ENCODE measurements around the gene MEGF6. TPM values are rescaled to one million over a fixed set of nuclear protein-coding genes. Genes with fewer than 3 reads are reported as not detected.

The MEGF6 gene
- total RNA-seq, 2 donors from 2014 or later = 4.9 to 6.8 TPM

DNA sequence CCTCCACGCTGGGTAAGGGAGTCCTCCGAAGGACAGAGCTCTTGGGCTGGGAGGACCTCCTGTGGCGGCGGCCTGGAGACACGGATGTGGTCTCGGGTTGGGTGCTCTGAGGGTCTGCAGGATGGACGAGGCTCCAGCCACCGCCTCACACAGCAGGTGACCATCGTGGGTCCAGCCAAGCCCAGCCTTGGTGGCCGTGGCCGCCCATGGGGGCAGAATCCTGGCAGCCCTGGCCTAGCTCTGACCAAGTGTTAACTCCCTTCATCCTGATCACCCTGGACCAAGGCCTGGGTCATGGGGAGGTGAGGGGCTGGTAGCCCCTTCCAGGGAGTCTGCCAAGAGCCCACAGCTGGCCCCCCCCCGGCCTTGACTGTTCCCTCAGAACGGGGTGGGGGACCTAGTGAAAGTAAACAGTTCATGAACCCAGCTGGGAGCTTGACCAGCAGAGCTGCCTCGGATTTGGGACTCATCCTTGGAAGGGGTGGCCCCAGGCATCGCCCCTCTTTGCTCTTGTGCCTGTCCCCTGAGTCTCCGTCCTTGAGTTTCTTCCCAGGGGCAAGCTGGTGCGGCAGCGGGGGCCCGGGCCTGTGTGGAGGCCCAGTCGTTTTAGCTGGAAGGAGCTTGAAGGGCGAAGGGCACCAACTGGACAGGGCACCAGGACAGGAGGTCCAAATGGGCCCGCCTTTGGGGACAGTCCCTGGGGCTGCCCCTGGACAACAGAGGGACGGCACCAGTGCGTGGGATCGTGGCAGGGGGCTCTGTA is 139.0 kb downstream of the MEGF6 start:
- Mint-ChIP-seq H3K27me3 (ENCODE audit: low read depth) (no peaks in the 10 kb centered on the region), H3K9me3 (no peaks in the 10 kb centered on the region), H3K4me1 (ENCODE audit: low read depth) (no peaks in the 10 kb centered on the region), H3K27ac (no peak overlapping the region), H3K36me3 (ENCODE audit: insufficient read depth in 2 of 2) (no peaks in the 10 kb centered on the region), H3K4me3 (no peak overlapping the region)
- no peak for DNase-seq
- ATAC-seq (replicated peaks in 1 of 2) = no peak

DNA sequence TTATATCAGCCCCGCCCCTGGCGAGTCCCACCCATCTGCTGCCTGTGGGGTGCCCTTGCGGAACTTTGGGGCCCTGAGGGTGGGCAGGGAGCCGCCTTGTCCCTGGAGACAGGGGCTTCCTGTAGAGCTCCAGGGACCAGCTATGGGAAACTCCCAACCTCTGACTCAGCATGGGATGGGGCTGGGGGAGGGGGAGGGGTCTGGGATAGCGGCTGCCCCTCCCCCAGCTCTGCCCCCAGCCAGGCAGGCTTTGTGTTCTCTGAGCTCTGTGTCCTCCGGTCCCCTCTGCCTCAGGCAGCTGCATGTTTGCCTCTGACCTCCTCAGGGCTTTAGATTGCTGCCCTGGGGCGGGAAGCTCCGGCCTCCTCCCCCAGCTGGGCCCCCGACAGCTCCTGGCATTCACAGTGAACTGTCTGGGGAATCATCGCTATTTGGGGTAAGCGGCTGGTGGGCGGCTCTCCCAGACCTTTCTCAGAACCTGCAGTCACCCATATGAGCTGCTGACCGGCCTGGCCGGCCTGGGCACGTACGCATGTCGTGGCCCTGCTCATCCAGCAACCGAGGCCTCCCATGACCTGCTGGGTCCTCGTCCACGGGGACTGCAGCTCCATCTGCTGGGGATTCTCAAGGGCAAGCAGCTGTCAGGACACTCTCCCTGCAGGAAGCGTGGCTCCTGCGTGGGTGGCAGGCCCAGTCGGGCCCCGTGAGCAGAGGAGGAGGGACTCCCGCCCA is 139.8 kb downstream of the MEGF6 start:
- H3K27ac Mint-ChIP-seq = no peak overlapping the region
- no peak overlapping the region for H3K4me3 Mint-ChIP-seq
- ATAC-seq (replicated peaks in 1 of 2) = no peak
- H3K4me1 Mint-ChIP-seq (ENCODE audit: low read depth) = no peaks in the 10 kb centered on the region
- H3K27me3 Mint-ChIP-seq (ENCODE audit: low read depth) = no peaks in the 10 kb centered on the region
- no peak for DNase-seq
- no peaks in the 10 kb centered on the region for H3K9me3 Mint-ChIP-seq
- no peaks in the 10 kb centered on the region for H3K36me3 Mint-ChIP-seq (ENCODE audit: insufficient read depth in 2 of 2)

DNA sequence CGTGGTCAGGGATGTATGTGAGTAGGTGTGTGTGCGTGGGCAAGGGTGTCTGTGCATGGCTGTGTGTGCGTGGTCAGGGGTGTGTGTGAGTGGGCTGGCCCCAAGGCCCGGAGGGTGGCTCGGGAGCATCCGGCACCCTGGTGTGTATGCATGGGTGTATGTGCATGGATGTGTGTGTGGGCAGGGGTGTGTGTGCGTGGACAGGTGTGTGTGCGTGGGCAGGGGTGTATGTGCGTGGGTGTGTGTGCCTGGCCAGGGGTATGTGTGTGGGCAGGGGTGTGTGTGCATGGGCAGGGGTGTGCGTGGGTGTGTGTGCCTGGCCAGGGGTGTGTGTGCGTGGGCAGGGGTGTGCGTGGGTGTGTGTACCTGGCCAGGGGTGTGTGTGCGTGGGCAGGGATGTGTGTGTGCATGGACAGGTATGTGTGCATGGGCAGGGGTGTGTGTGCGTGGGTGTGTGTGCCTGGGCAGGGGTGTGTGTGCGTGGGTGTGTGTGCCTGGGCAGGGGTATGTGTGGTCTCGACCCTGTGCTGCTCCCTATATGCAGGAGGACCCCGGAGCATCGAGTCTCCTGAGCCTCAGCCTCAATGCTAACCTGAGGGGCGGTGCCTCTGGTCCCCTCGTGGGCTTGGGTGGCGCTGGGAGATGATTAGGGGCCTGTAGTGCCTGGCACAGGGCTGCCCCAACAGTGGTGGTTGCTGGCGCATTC is 140.5 kb downstream of the MEGF6 start:
- H3K36me3 Mint-ChIP-seq (ENCODE audit: insufficient read depth in 2 of 2) = no peaks in the 10 kb centered on the region
- no peaks in the 10 kb centered on the region for H3K4me1 Mint-ChIP-seq (ENCODE audit: low read depth)
- no peak overlapping the region for H3K27ac Mint-ChIP-seq

DNA sequence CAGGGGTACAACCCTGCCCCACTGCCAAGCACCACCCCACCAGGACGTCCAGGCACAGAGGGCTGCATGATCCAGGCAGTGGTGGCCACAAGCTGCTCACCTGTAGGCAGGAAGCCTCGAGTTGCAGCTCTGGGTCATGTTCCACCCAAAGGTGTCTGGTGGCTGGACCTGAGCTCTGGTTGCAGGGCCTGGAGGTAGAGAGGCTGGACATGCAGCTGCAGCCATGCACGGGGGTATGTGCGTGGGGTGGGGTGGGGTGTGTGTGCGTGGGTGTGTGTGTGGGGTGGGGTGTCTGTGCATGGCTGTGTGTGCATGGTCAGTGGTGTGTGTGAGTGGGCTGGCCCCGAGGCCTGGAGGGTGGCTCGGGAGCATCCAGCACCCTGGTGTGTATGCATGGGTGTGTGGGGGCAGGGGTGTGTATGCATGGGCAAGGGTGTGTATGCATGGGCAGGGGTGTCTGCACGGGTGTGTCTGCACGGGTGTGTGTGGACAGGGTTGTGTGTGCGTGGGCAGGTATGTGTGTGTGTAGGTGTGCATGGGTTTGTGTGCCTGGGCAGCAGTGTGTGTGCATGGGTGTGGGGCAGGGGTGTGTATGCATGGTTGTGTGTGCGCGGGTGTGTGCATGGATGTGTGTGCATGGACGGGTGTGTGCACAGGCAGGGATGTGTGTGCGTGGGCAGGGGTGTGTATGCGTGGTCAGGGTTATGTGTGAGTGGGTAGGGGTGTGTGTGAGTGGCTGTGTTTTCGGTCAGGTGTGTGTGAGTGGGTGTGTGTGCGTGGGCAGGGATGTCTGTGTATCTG is 141.3 kb downstream of the MEGF6 start:
- no peaks in the 10 kb centered on the region for H3K27me3 Mint-ChIP-seq (ENCODE audit: low read depth)
- no peak for ATAC-seq (replicated peaks in 1 of 2)
- H3K4me3 Mint-ChIP-seq = no peak overlapping the region
- DNase-seq = no peak
- no peaks in the 10 kb centered on the region for H3K9me3 Mint-ChIP-seq
- H3K36me3 Mint-ChIP-seq (ENCODE audit: insufficient read depth in 2 of 2) = no peaks in the 10 kb centered on the region
- H3K27ac Mint-ChIP-seq = no peak overlapping the region
- no peaks in the 10 kb centered on the region for H3K4me1 Mint-ChIP-seq (ENCODE audit: low read depth)

More for the DNA sequence above, 140.5 kb downstream of the MEGF6 start:
- no peak for ATAC-seq (replicated peaks in 1 of 2)
- H3K4me3 Mint-ChIP-seq = no peak overlapping the region
- H3K27me3 Mint-ChIP-seq (ENCODE audit: low read depth) = no peaks in the 10 kb centered on the region
- no peaks in the 10 kb centered on the region for H3K9me3 Mint-ChIP-seq
- DNase-seq = no peak

DNA sequence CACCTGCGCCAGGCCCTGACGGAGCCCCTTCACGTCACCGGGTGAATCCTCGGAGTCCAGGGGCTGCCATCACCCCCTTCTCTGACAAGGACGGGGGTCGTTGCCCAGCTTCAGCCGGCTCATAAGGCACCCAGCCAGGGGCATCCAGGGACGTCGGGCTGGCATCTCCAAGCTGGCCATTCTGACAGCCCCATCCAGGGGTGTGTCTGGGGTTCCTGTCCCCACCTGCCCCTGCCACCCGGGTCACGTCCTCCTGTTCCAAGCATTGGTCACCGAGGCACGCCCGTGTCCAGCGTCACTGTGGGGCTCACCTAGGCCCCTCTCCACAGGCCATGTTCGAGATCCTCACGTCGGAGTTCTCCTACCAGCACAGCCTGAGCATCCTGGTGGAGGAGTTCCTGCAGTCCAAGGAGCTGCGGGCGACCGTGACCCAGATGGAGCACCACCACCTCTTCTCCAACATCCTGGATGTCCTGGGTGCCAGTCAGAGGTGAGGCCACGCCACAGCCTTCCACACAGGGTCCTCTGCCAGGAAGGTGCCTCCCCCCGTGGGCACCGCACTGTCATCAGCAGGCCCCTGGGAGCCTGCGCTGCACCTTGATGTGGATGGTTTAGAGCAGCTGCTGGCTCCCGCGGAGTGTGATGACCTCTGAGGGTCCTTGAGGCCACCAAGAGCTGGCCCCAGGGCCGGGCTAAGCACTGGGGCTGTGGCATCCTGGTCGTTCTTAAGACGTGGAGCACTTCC is 142.0 kb downstream of the MEGF6 start:
- Mint-ChIP-seq H3K27ac (no peak overlapping the region), H3K4me1 (ENCODE audit: low read depth) (no peaks in the 10 kb centered on the region), H3K36me3 (ENCODE audit: insufficient read depth in 2 of 2) (no peaks in the 10 kb centered on the region), H3K9me3 (no peaks in the 10 kb centered on the region), H3K27me3 (ENCODE audit: low read depth) (no peaks in the 10 kb centered on the region), H3K4me3 (no peak overlapping the region)
- ATAC-seq (replicated peaks in 1 of 2) (no peak), DNase-seq (no peak)

DNA sequence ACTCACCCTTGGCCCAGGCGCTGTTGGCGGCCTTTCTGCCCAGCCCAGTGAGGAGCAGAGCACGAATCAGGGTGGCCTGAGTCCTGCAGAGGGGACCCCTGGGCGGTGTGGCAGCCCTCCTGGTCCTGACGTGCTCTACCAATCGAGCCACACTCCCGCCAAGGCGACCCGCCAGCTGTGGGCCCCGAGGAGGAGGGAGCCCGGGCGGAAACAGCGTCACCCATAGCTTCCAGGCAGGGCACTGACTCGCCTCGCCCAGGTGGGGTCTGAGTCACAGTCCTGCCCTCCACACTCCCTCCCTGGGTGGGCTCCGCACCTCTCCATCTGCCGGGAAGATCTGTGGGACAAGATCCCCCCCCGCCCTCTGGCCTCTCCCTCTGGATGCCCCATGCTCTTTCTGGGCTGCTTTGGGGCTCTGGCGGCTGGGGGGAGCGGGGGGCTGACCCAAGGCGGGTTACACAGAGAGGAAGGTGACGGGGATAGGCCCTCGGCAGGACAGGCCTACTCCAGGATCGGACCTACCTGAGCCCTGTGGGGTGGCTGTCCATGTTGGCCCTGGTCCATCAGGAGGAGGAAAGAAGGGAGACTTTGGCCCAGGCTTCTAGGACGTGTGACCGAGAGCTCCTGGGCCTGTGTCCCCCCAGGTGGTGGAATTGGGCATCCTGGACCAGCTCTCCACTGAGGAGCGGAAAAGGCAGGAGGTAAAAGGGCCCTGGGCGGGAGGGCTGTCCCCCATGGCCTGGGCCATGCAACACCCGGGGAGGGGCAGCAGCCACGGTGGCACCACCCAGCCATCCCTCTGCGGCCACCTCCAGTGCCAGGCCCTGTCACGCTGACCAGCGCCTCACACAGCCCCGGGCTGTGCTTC is 142.8 kb downstream of the MEGF6 start:
- Mint-ChIP-seq H3K4me1 (ENCODE audit: low read depth) (no peaks in the 10 kb centered on the region), H3K36me3 (ENCODE audit: insufficient read depth in 2 of 2) (no peaks in the 10 kb centered on the region), H3K4me3 (no peak overlapping the region), H3K27ac (no peak overlapping the region), H3K9me3 (no peaks in the 10 kb centered on the region), H3K27me3 (ENCODE audit: low read depth) (no peaks in the 10 kb centered on the region)
- DNase-seq (no peak), ATAC-seq (replicated peaks in 1 of 2) (no peak)

DNA sequence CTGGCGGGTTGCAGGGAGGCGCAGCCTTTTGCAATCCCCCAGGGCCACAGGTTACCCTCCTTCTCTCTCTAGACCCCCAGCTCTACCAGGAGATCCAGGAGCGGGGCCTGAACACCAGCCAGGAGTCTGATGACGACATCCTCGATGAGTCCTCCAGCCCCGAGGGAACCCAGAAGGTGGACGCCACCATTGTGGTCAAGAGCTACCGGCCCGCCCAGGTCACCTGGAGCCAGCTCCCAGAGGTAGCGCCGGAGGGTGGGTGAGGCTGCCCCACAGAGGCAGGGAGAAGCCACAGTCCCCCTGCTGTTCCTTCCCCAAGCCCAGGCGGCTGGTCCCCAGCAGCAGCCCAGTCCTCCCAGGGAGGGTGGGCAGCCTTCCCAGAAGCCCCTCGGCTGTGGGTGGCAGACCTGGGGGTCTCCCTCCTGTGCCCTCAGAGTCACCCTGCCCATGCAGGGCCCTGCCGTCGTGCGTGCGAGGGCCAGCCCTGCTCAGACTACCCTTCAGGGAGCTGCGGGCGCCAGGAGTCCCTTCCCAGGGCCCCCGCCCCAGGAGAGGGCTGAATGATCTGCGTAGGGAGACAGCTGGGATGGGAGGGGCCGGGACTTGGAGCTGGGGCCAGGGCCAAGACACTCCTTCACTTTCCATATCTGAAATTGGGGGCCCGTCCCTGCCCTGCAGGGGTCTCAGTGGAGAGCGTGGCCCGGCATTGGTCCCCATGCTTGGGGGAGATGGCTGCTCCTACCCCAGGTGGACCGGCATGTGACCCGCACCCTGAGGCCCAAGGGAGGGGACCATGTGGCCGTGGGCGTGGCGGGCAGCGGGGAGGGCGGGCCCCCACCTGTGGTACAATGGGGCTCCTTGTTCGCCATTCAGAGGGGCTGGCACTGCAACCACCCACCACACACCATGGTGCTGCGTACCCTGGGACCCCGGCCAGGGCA is 143.9 kb downstream of the MEGF6 start:
- ATAC-seq (replicated peaks in 1 of 2) (no peak), DNase-seq (no peak)
- H3K36me3 Mint-ChIP-seq (ENCODE audit: insufficient read depth in 2 of 2) = no peaks in the 10 kb centered on the region
- no peak overlapping the region for H3K27ac Mint-ChIP-seq
- H3K27me3 Mint-ChIP-seq (ENCODE audit: low read depth) = no peaks in the 10 kb centered on the region
- no peaks in the 10 kb centered on the region for H3K4me1 Mint-ChIP-seq (ENCODE audit: low read depth)
- H3K4me3 Mint-ChIP-seq = no peak overlapping the region
- no peaks in the 10 kb centered on the region for H3K9me3 Mint-ChIP-seq

DNA sequence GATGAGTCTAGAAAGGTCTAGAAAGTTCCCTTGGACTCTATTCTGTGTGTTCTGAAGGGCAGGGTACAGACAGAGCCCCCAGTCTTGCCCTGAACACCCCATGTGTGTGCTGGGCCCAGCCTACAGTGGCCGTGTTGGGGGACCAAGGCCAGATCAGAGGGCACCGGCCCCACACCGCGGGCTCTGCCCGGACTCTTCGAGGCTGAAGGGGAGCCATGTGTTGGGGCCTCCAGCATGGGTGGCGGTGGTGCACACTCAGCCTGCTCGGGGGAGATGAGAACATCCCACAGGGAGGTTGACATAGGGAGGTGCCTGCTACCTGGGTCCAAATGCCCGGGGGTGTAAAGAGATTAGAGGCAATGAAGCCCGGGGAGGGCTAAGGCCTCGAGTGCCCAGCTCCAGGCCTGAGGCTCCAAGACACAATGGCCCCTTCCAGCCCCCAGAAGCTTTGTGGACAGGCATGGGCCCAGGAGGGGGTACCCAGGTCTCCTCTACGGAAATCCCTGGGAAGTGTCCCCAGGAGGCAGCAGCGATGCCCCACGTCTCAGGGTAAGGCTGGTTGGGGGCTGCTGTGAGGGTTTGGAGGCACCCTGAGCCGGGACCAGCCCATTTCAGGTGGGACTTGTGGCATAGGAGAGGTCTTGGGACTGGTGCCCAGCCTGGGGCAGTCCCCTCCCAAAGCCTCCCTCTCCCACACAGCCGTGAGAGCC is 144.8 kb downstream of the MEGF6 start:
- Mint-ChIP-seq H3K4me1 (ENCODE audit: low read depth) (no peaks in the 10 kb centered on the region), H3K36me3 (ENCODE audit: insufficient read depth in 2 of 2) (no peaks in the 10 kb centered on the region), H3K27me3 (ENCODE audit: low read depth) (no peaks in the 10 kb centered on the region), H3K4me3 (no peak overlapping the region), H3K27ac (no peak overlapping the region), H3K9me3 (no peaks in the 10 kb centered on the region)
- no peak for ATAC-seq (replicated peaks in 1 of 2)
- no peak for DNase-seq

DNA sequence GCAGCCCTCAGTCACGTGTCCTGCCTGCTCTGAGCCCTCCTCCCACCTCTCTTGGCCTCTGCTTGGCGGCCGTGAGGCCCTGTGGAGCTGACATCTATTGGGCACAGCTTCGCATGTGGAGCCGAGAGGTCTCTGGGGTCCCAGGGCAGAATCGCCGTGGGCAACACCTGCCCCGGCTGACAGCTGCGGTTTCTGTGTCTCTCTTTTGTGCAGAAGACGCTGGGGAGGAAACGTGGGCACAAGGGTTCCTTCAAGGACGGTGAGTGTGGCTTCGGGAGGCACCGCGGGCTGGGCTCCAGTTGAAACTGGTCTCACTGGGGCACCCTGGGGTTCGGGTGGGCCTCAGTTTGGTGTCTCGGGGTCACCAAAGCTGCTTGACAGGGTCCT is 145.4 kb downstream of the MEGF6 start:
- H3K4me1 Mint-ChIP-seq (ENCODE audit: low read depth) = no peaks in the 10 kb centered on the region
- no peak overlapping the region for H3K27ac Mint-ChIP-seq
- H3K9me3 Mint-ChIP-seq = no peaks in the 10 kb centered on the region
- H3K27me3 Mint-ChIP-seq (ENCODE audit: low read depth) = no peaks in the 10 kb centered on the region
- no peaks in the 10 kb centered on the region for H3K36me3 Mint-ChIP-seq (ENCODE audit: insufficient read depth in 2 of 2)
- no peak for ATAC-seq (replicated peaks in 1 of 2)
- DNase-seq = no peak
- H3K4me3 Mint-ChIP-seq = no peak overlapping the region

DNA sequence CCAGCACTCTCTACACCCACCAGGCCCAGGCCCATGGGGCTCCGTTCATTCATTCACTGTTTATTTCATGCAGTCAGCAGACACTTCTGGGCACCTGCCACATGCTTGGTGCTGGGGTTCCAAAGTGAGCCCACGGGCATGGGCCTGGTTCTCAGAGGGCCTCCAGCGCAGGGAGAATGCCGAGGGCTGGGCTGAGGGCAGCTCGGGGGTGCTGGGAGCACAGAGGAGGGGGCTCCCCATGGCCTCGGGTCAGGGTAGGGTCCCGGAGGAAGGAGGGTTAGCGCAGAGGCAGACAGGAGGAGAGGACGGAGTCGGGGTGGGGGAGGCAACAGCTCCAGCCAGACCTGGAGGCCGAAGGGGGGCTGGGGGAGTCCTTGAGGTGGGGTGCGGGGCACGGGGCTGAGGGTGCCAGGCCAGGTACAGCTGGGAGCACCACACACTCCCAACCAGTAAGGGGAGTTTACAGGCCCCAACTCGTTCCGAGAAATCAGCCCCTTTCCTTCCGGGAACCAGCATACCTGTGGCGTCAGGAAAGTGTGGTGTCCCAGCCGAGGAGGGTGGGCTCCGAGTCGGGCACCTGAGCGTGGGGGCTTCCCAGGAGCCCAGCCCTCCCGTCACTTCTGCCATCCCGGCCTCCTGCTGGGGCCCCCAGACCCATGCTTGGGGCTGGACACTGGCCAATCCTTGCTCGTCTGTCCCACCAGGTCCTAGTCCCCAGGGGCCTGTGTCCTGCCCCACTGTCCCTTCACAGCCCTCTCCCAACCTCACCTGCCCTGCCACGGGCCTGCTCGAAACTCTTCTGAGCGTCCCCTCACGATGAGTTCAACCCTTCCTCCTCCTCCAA is 146.0 kb downstream of the MEGF6 start:
- H3K27ac Mint-ChIP-seq = no peak overlapping the region
- ATAC-seq (replicated peaks in 1 of 2) (no peak), DNase-seq (no peak)
- no peaks in the 10 kb centered on the region for H3K27me3 Mint-ChIP-seq (ENCODE audit: low read depth)
- H3K4me3 Mint-ChIP-seq = no peak overlapping the region
- H3K36me3 Mint-ChIP-seq (ENCODE audit: insufficient read depth in 2 of 2) = no peaks in the 10 kb centered on the region
- no peaks in the 10 kb centered on the region for H3K4me1 Mint-ChIP-seq (ENCODE audit: low read depth)
- no peaks in the 10 kb centered on the region for H3K9me3 Mint-ChIP-seq

All from activated T-cell treated with anti-CD3 and anti-CD28 coated beads, Interleukin-2, amount 50 U/mL, for 72 hours (primary cell).